ENCODE results near the gene BLOC1S3.

The BLOC1S3 gene

GRCh38 chr19:45205810-45206209 is 27.2 kb downstream of the BLOC1S3 start:
- no peaks in the 10 kb centered on the region for H3K36me3 ChIP-seq (ENCODE audit: insufficient read depth, low read length)
- H3K9ac ChIP-seq (ENCODE audit: insufficient read length): no peak overlapping the region
- no peak overlapping the region for H3K27ac ChIP-seq
- H3K9me3 ChIP-seq (ENCODE audit: low read depth, low read length): no peaks in the 10 kb centered on the region
- no peak for DNase-seq (ENCODE audit: low read depth, low spot score)
- H3K4me3 ChIP-seq: no peak overlapping the region
- TF ChIP-seq EZH2 (IDR thresholded peaks at IDR 0.05) (no peak), POLR2AphosphoS5 (IDR thresholded peaks at IDR 0.05; ENCODE audit: borderline replicate concordance, low read depth, low read length) (no peak), FOXP2 (optimal IDR thresholded peaks at IDR 0.05; ENCODE audit: control extremely low read depth, extremely low read length, insufficient read depth) (no peak)

DNA sequence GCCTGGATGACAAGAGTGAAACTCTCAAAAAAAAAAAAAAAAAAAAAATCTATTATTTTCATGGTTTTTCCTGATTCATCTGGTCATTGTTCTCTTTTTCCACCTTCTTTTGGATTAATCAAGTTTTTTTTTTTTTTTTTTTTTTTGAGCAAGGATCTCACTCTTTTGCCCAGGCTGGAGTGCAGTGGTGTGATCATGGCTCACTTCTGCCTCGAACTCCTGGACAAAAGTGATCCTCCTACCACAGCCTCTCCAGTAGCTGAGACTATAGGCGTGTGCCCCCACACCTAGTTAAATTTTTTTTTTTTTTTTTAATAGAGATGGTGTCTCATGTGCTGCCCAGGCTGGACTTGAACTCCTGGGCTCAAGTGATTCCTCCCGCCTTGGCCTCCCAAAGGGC is 27.7 kb downstream of the BLOC1S3 start:
- Histone ChIP-seq H3K27ac (no peak overlapping the region), H3K4me3 (no peak overlapping the region), H3K36me3 (ENCODE audit: insufficient read depth, low read length) (no peaks in the 10 kb centered on the region)

GRCh38 chr19:45211751-45212381 is 33.3 kb downstream of the BLOC1S3 start:
- no peaks in the 10 kb centered on the region for H3K36me3 ChIP-seq (ENCODE audit: insufficient read depth, low read length)
- TF ChIP-seq POLR2AphosphoS5 (IDR thresholded peaks at IDR 0.05; ENCODE audit: borderline replicate concordance, low read depth, low read length): no peak
- no peak for TF ChIP-seq EZH2 (IDR thresholded peaks at IDR 0.05)
- no peak for TF ChIP-seq FOXP2 (optimal IDR thresholded peaks at IDR 0.05; ENCODE audit: control extremely low read depth, extremely low read length, insufficient read depth)
- no peak overlapping the region for H3K9ac ChIP-seq (ENCODE audit: insufficient read length)
- H3K9me3 ChIP-seq (ENCODE audit: low read depth, low read length): no peaks in the 10 kb centered on the region
- no peak overlapping the region for H3K4me3 ChIP-seq
- no peak overlapping the region for H3K27ac ChIP-seq
- no peak for DNase-seq (ENCODE audit: low read depth, low spot score)

More for the DNA sequence above, 27.7 kb downstream of the BLOC1S3 start:
- TF ChIP-seq FOXP2 (optimal IDR thresholded peaks at IDR 0.05; ENCODE audit: control extremely low read depth, extremely low read length, insufficient read depth): no peak
- TF ChIP-seq EZH2 (IDR thresholded peaks at IDR 0.05): no peak
- TF ChIP-seq POLR2AphosphoS5 (IDR thresholded peaks at IDR 0.05; ENCODE audit: borderline replicate concordance, low read depth, low read length): no peak
- Histone ChIP-seq H3K9me3 (ENCODE audit: low read depth, low read length) (no peaks in the 10 kb centered on the region), H3K9ac (ENCODE audit: insufficient read length) (no peak overlapping the region)
- DNase-seq (ENCODE audit: low read depth, low spot score): no peak

GRCh38 chr19:45213031-45213430 is 34.4 kb downstream of the BLOC1S3 start:
- Histone ChIP-seq H3K4me3 (no peak overlapping the region), H3K9ac (ENCODE audit: insufficient read length) (no peak overlapping the region), H3K9me3 (ENCODE audit: low read depth, low read length) (no peaks in the 10 kb centered on the region), H3K36me3 (ENCODE audit: insufficient read depth, low read length) (no peaks in the 10 kb centered on the region), H3K27ac (no peak overlapping the region)
- TF ChIP-seq EZH2 (IDR thresholded peaks at IDR 0.05) (no peak), FOXP2 (optimal IDR thresholded peaks at IDR 0.05; ENCODE audit: control extremely low read depth, extremely low read length, insufficient read depth) (no peak), POLR2AphosphoS5 (IDR thresholded peaks at IDR 0.05; ENCODE audit: borderline replicate concordance, low read depth, low read length) (no peak)
- DNase-seq (ENCODE audit: low read depth, low spot score): no peak

GRCh38 chr19:45215391-45216191 is 37.0 kb downstream of the BLOC1S3 start:
- no peak overlapping the region for H3K4me3 ChIP-seq
- H3K9me3 ChIP-seq (ENCODE audit: low read depth, low read length): no peaks in the 10 kb centered on the region
- H3K27ac ChIP-seq: no peak overlapping the region
- DNase-seq (ENCODE audit: low read depth, low spot score): no peak
- no peaks in the 10 kb centered on the region for H3K36me3 ChIP-seq (ENCODE audit: insufficient read depth, low read length)
- no peak overlapping the region for H3K9ac ChIP-seq (ENCODE audit: insufficient read length)
- TF ChIP-seq EZH2 (IDR thresholded peaks at IDR 0.05) (no peak), FOXP2 (optimal IDR thresholded peaks at IDR 0.05; ENCODE audit: control extremely low read depth, extremely low read length, insufficient read depth) (no peak), POLR2AphosphoS5 (IDR thresholded peaks at IDR 0.05; ENCODE audit: borderline replicate concordance, low read depth, low read length) (no peak)

GRCh38 chr19:45216667-45217066 is 38.1 kb downstream of the BLOC1S3 start:
- Histone ChIP-seq H3K9me3 (ENCODE audit: low read depth, low read length) (no peaks in the 10 kb centered on the region), H3K36me3 (ENCODE audit: insufficient read depth, low read length) (no peaks in the 10 kb centered on the region), H3K4me3 (no peak overlapping the region), H3K9ac (ENCODE audit: insufficient read length) (no peak overlapping the region), H3K27ac (no peak overlapping the region)
- TF ChIP-seq FOXP2 (optimal IDR thresholded peaks at IDR 0.05; ENCODE audit: control extremely low read depth, extremely low read length, insufficient read depth) (no peak), POLR2AphosphoS5 (IDR thresholded peaks at IDR 0.05; ENCODE audit: borderline replicate concordance, low read depth, low read length) (no peak), EZH2 (IDR thresholded peaks at IDR 0.05) (no peak)
- no peak for DNase-seq (ENCODE audit: low read depth, low spot score)

DNA sequence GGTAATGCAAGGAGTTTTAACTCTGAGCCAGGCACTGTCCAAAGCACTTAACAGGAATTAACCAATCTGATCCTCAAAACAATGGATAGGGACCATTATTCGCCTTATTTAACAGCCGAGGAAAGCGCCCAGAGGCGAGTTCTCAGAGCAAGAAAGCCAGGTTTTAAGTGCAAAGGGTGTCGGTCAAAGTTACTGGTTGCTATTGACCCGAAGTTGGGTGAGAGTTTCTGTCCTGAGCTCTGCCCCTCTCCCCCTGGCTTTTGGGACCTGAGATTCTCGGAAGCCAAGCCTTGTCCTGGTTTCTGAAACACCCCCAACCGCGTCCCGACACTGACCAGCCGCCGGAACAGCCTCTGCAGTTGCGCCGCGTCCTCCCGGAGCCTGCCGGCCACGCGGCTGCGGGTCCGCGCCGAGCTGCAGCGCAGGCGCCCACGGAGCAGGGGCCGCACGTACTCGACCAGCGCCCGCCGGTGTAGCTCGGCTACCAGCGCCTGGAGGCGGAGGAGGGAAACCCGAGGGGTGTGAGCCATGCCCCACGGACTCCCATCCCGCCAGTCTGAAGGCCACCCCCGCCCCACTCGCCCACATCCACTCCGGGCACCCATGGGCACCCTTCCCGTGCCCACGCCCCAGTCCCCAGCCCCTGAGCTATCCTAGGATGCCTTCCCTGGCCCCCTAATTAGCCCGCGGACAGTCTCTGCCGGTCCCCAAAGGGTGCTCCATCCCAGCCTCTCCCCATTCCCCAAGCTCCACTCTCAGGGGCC is 38.8 kb downstream of the BLOC1S3 start:
- Histone ChIP-seq H3K27ac (no peak overlapping the region), H3K36me3 (ENCODE audit: insufficient read depth, low read length) (no peaks in the 10 kb centered on the region), H3K9ac (ENCODE audit: insufficient read length) (no peak overlapping the region), H3K9me3 (ENCODE audit: low read depth, low read length) (no peaks in the 10 kb centered on the region), H3K4me3 (no peak overlapping the region)
- no peak for DNase-seq (ENCODE audit: low read depth, low spot score)
- TF ChIP-seq FOXP2 (optimal IDR thresholded peaks at IDR 0.05; ENCODE audit: control extremely low read depth, extremely low read length, insufficient read depth) (no peak), EZH2 (IDR thresholded peaks at IDR 0.05) (no peak), POLR2AphosphoS5 (IDR thresholded peaks at IDR 0.05; ENCODE audit: borderline replicate concordance, low read depth, low read length) (no peak)

DNA sequence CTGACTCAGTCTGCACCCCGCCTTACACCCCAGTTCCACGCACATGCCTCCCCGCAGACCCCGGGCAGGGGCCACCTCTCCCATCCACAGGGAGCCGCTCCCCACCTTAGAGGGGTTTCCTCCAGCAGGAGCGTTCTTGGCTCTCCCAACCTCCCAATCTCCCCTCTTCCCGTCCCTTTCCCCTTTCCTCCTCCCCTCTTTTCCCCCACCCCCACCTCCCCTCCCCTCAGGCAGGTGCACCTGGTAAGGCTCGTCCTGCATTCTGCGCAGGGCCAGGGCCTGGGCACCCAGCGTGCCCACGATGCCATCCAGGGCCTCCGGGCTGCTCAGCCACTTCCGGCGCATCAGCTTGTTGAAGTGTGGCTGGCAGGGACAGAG is 39.4 kb downstream of the BLOC1S3 start:
- Histone ChIP-seq H3K9me3 (ENCODE audit: low read depth, low read length) (no peaks in the 10 kb centered on the region), H3K4me3 (no peak overlapping the region), H3K27ac (no peak overlapping the region), H3K36me3 (ENCODE audit: insufficient read depth, low read length) (no peaks in the 10 kb centered on the region), H3K9ac (ENCODE audit: insufficient read length) (no peak overlapping the region)
- DNase-seq (ENCODE audit: low read depth, low spot score): no peak
- no peak for TF ChIP-seq POLR2AphosphoS5 (IDR thresholded peaks at IDR 0.05; ENCODE audit: borderline replicate concordance, low read depth, low read length)
- TF ChIP-seq FOXP2 (optimal IDR thresholded peaks at IDR 0.05; ENCODE audit: control extremely low read depth, extremely low read length, insufficient read depth): no peak
- TF ChIP-seq EZH2 (IDR thresholded peaks at IDR 0.05): no peak
